T1000 (cell line): ENCODE measurements around the gene STK39.
"Not testable (repeated sequence)": the region's sequence is repeated elsewhere in the genome, so short reads cannot be mapped to it uniquely, and the experiment has no call there.

ENCODE experiments used
- DNase-seq: peaks from one replicate; lab custom pipeline; 2025; ENCODE audit warnings: mixed read lengths; lab: John Stamatoyannopoulos, UW

STK39 gene

GRCh38 chr2:168247341-168248261 is at the start of gene STK39:
STK39 (minus strand) TSS chr2:168247595; CDS start chr2:168247435, 160 bp downstream.
- DNase-seq: peak; percentile 51

- no peak for DNase-seq
Observed at GRCh38 chr2:168295051-168295450, 47.7 kb upstream of the STK39 start.

- no peak for DNase-seq
Observed at GRCh38 chr2:168294409-168294808, 47.0 kb upstream of the STK39 start.

- DNase-seq: no peak
Observed at GRCh38 chr2:168293766-168294165, 46.4 kb upstream of the STK39 start.

- DNase-seq: no peak
Observed at GRCh38 chr2:168290391-168290790, 43.0 kb upstream of the STK39 start.

GRCh38 chr2:168289880-168290279 is 42.5 kb upstream of the STK39 start:
- no peak for DNase-seq

GRCh38 chr2:168286535-168286934 is 39.1 kb upstream of the STK39 start:
- no peak for DNase-seq

- DNase-seq: peak; percentile 66
Observed at GRCh38 chr2:168278424-168278888, 31.1 kb upstream of the STK39 start.

GRCh38 chr2:168277276-168277675 is 29.9 kb upstream of the STK39 start:
- no peak for DNase-seq

- no peak for DNase-seq
Observed at GRCh38 chr2:168272225-168272624, 24.8 kb upstream of the STK39 start.

- DNase-seq: not testable (repeated sequence)
Observed at GRCh38 chr2:168262926-168263325, 15.5 kb upstream of the STK39 start.

- no peak for DNase-seq
Observed at GRCh38 chr2:168256448-168256847, 9.1 kb upstream of the STK39 start.

GRCh38 chr2:168255866-168256265 is 8.5 kb upstream of the STK39 start:
- DNase-seq: no peak

GRCh38 chr2:168255103-168255502 is 7.7 kb upstream of the STK39 start:
- no peak for DNase-seq

- peak; percentile 2 for DNase-seq
Observed at GRCh38 chr2:168254158-168254935, 7.0 kb upstream of the STK39 start.

GRCh38 chr2:168253379-168253778 is 6.0 kb upstream of the STK39 start:
- DNase-seq: no peak

GRCh38 chr2:168252976-168253375 is 5.6 kb upstream of the STK39 start:
- DNase-seq: no peak

GRCh38 chr2:168246483-168247340 is 683 bp downstream of the STK39 start:
- peak; percentile 39 for DNase-seq

- no peak for DNase-seq
Observed at GRCh38 chr2:168246072-168246482, 1.3 kb downstream of the STK39 start.

GRCh38 chr2:168245074-168245825 is 2.1 kb downstream of the STK39 start:
- no peak for DNase-seq

GRCh38 chr2:168244318-168244717 is 3.1 kb downstream of the STK39 start:
- no peak for DNase-seq
